Adipocyte (in vitro differentiated cells): ENCODE data around the gene LRRC47.

ENCODE experiments used
- DNase-seq: peaks from one replicate; pipeline ENCODE4 v3.0.0-alpha.2; 2015; ENCODE audit warnings: low read depth
- H3K27me3 ChIP-seq: replicated peaks from 2 replicates; pipeline ENCODE4 v1.7.0; 2013; ENCODE audit warnings: mild to moderate bottlenecking, low read length, moderate library complexity; ENCODE audit not compliant: control insufficient read depth, insufficient read depth
- H3K36me3 ChIP-seq: 2 replicates; pipeline ENCODE4 v1.7.0; 2013; ENCODE audit warnings: low read length, mild to moderate bottlenecking, moderate library complexity; ENCODE audit not compliant: control insufficient read depth, insufficient read depth, severe bottlenecking
- H3K4me1 ChIP-seq: 2 replicates; pipeline ENCODE4 v1.7.0; 2013; ENCODE audit warnings: mild to moderate bottlenecking, low read length, moderate library complexity; ENCODE audit not compliant: control insufficient read depth, insufficient read depth
- H3K4me3 ChIP-seq: 2 replicates; pipeline ENCODE4 v1.7.0; 2013; ENCODE audit warnings: mild to moderate bottlenecking, low read length, moderate library complexity
- H3K9ac ChIP-seq: 2 replicates; pipeline ENCODE4 v1.7.0; 2013; ENCODE audit warnings: mild to moderate bottlenecking, low read length, moderate library complexity
- H3K9me3 ChIP-seq: 2 replicates; pipeline ENCODE4 v1.7.0; 2013; ENCODE audit warnings: mild to moderate bottlenecking, low read length, moderate library complexity; ENCODE audit not compliant: control insufficient read depth

LRRC47 gene

GRCh38 chr1:3733883-3734589, 62.3 kb downstream of the LRRC47 start:
- Histone ChIP-seq H3K36me3 (peaks cover 26% of the 10 kb centered on the region), H3K4me3 (no peak overlapping the region), H3K9ac (no peak overlapping the region), H3K27me3 (peaks cover 36% of the 10 kb centered on the region), H3K4me1 (no peaks in the 10 kb centered on the region), H3K9me3 (no peaks in the 10 kb centered on the region)
- DNase-seq, result no peak

GRCh38 chr1:3733094-3733882, 63.0 kb downstream of the LRRC47 start:
- Histone ChIP-seq H3K27me3 (peaks cover 40% of the 10 kb centered on the region), H3K9ac (no peak overlapping the region), H3K4me1 (no peaks in the 10 kb centered on the region), H3K36me3 (peaks cover 19% of the 10 kb centered on the region), H3K9me3 (no peaks in the 10 kb centered on the region), H3K4me3 (no peak overlapping the region)
- DNase-seq, result no peak

GRCh38 chr1:3732434-3733093, 63.7 kb downstream of the LRRC47 start:
- H3K4me1 ChIP-seq, result no peaks in the 10 kb centered on the region

GRCh38 chr1:3731583-3732433, 64.5 kb downstream of the LRRC47 start:
- H3K9ac ChIP-seq, result no peak overlapping the region
- DNase-seq, result no peak
- no peaks in the 10 kb centered on the region for H3K4me1 ChIP-seq
- no peaks in the 10 kb centered on the region for H3K9me3 ChIP-seq
- no peak overlapping the region for H3K4me3 ChIP-seq
- peaks cover 40% of the 10 kb centered on the region for H3K27me3 ChIP-seq
- peaks cover 8% of the 10 kb centered on the region for H3K36me3 ChIP-seq

More at GRCh38 chr1:3732434-3733093, 63.7 kb downstream of the LRRC47 start:
- peaks cover 40% of the 10 kb centered on the region for H3K27me3 ChIP-seq
- peaks cover 14% of the 10 kb centered on the region for H3K36me3 ChIP-seq
- no peak overlapping the region for H3K9ac ChIP-seq
- no peak for DNase-seq
- no peak overlapping the region for H3K4me3 ChIP-seq
- H3K9me3 ChIP-seq, result no peaks in the 10 kb centered on the region

GRCh38 chr1:3730543-3731247, 65.6 kb downstream of the LRRC47 start:
- H3K36me3 ChIP-seq, result no peaks in the 10 kb centered on the region
- peaks cover 40% of the 10 kb centered on the region for H3K27me3 ChIP-seq
- H3K4me1 ChIP-seq, result no peaks in the 10 kb centered on the region
- no peaks in the 10 kb centered on the region for H3K9me3 ChIP-seq
- no peak overlapping the region for H3K4me3 ChIP-seq
- DNase-seq, result no peak
- no peak overlapping the region for H3K9ac ChIP-seq

GRCh38 chr1:3729594-3730542, 66.4 kb downstream of the LRRC47 start:
- Histone ChIP-seq H3K4me1 (no peaks in the 10 kb centered on the region), H3K9me3 (no peaks in the 10 kb centered on the region), H3K36me3 (no peaks in the 10 kb centered on the region), H3K27me3 (peaks cover 40% of the 10 kb centered on the region), H3K9ac (no peak overlapping the region), H3K4me3 (no peak overlapping the region)
- DNase-seq, result no peak
